OCI-LY3 (cell line): Measurements from ENCODE around the gene MICA.
"Not testable (repeated sequence)": the region's sequence is repeated elsewhere in the genome, so short reads cannot be mapped to it uniquely, and the experiment has no call there.

ENCODE experiments used
- CTCF ChIP-seq: fragments of 200-600, 300-600 bp; sonication (generic); IDR thresholded peaks from 2 replicates; pipeline ENCODE4 v1.5.1; 2014; ENCODE audit warnings: antibody characterized with exemption, low read length, low read depth
- EZH2phosphoT487 ChIP-seq: fragments of 200-600 bp; shearing (Covaris generic); IDR thresholded peaks from 2 replicates; pipeline ENCODE4 v1.6.1; 2018; ENCODE audit warnings: antibody characterized with exemption, mixed run types, low read depth

- TF ChIP-seq CTCF, EZH2phosphoT487: not testable (repeated sequence)
Measured at GRCh38 chr6:31435051-31435450, 31.7 kb downstream of the MICA start.
